ENCODE results near the gene DOCK4. TPM values are rescaled to one million over a fixed set of nuclear protein-coding genes. Genes with fewer than 3 reads are reported as not detected.

Gene DOCK4
- total RNA-seq, 1 experiment from 2014 or later, result 0.07 TPM

DNA sequence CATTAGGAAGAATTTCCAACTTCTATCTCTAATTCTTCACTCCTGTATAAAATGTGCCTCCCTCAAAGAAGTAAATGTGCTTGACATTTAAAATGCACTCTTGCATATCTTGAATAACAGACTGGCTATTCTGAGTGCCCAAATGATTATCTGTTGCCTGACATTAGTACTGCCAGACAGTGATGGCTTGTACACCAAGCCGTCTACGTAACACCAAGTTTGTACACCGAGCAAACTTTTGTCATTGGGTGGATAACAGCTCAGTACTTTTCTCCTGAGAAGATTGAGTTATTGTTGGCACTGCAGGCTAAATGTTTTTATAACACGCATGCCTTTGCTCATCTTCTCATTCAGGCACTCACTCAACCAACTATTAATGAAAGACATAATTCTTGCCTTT lies 137.2 kb downstream of the DOCK4 start:
- DNase-seq (ENCODE audit: low spot score), result no peak
- in situ Hi-C loops (cut with HindIII; ENCODE audit: low sequenced_read_pairs), result no loop called here

- no peak for DNase-seq (ENCODE audit: low spot score)
- in situ Hi-C loops (cut with HindIII; ENCODE audit: low sequenced_read_pairs), result no loop called here
These were observed 138.3 kb downstream of the DOCK4 start for GRCh38 chr7:112067632-112068540.

DNA sequence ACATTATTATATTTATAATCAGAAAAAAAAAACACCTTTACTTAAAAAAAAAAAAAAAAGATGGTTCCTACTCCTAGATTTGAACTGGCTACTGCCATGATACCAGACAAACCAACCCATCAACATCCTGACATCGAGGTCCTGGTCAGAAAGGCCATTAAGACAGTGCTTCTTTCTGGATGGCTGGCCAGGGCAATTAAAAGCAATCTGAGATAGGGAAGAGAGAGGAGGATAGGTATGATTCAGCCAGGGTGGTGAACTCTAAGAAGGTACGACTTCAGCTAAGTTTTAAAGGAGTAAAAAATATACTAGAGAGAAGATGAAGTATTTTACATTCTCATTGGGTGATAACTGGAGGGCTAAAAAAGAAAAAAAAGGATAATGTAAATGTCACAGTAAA lies 139.0 kb downstream of the DOCK4 start:
- in situ Hi-C loops (cut with HindIII; ENCODE audit: low sequenced_read_pairs), result no loop called here

GRCh38 chr7:112065758-112066157 lies 140.4 kb downstream of the DOCK4 start:
- in situ Hi-C loops (cut with HindIII; ENCODE audit: low sequenced_read_pairs), result no loop called here
- DNase-seq (ENCODE audit: low spot score), result no peak

More for the DNA sequence above, 139.0 kb downstream of the DOCK4 start:
- no peak for DNase-seq (ENCODE audit: low spot score)

- in situ Hi-C loops (cut with HindIII; ENCODE audit: low sequenced_read_pairs), result no loop called here
- DNase-seq (ENCODE audit: low spot score), result no peak
These were observed 141.4 kb downstream of the DOCK4 start for GRCh38 chr7:112064627-112065385.

- in situ Hi-C loops (cut with HindIII; ENCODE audit: low sequenced_read_pairs), result no loop called here
- DNase-seq (ENCODE audit: low spot score), result no peak
These were observed 142.2 kb downstream of the DOCK4 start for GRCh38 chr7:112063974-112064373.

GRCh38 chr7:112061051-112061450 lies 145.1 kb downstream of the DOCK4 start:
- no peak for DNase-seq (ENCODE audit: low spot score)
- in situ Hi-C loops (cut with HindIII; ENCODE audit: low sequenced_read_pairs), result no loop called here

GRCh38 chr7:112060625-112061024 lies 145.6 kb downstream of the DOCK4 start:
- no peak for DNase-seq (ENCODE audit: low spot score)

DNA sequence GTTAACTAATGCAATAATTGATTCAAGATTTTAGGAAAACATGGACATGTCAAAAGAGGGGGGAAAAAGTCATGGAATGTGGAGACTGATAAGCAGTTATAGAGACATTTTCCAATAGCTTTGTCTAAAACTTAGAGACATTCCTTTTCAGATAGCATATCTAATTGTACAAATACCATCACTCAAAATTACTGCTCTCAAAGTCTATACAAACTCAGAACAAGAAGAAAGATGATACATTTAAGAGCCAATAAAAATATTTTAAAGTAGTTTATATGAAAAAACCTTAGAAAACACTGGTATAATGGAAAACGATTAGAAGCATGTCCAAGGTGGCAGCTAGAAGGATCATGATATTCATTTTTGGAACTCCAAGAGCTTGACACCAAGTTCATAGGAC lies 146.5 kb downstream of the DOCK4 start:
- in situ Hi-C loops (cut with HindIII; ENCODE audit: low sequenced_read_pairs), result no loop called here
- DNase-seq (ENCODE audit: low spot score), result no peak

More at GRCh38 chr7:112060625-112061024, 145.6 kb downstream of the DOCK4 start:
- in situ Hi-C loops (cut with HindIII; ENCODE audit: low sequenced_read_pairs), result no loop called here

- in situ Hi-C loops (cut with HindIII; ENCODE audit: low sequenced_read_pairs), result no loop called here
- DNase-seq (ENCODE audit: low spot score), result no peak
These were observed 147.5 kb downstream of the DOCK4 start for GRCh38 chr7:112058686-112059085.

GRCh38 chr7:112056409-112056808 lies 149.8 kb downstream of the DOCK4 start:
- no peak for DNase-seq (ENCODE audit: low spot score)
- in situ Hi-C loops (cut with HindIII; ENCODE audit: low sequenced_read_pairs), result no loop called here

- in situ Hi-C loops (cut with HindIII; ENCODE audit: low sequenced_read_pairs), result no loop called here
These were observed 152.5 kb downstream of the DOCK4 start for GRCh38 chr7:112053737-112054069.

DNA sequence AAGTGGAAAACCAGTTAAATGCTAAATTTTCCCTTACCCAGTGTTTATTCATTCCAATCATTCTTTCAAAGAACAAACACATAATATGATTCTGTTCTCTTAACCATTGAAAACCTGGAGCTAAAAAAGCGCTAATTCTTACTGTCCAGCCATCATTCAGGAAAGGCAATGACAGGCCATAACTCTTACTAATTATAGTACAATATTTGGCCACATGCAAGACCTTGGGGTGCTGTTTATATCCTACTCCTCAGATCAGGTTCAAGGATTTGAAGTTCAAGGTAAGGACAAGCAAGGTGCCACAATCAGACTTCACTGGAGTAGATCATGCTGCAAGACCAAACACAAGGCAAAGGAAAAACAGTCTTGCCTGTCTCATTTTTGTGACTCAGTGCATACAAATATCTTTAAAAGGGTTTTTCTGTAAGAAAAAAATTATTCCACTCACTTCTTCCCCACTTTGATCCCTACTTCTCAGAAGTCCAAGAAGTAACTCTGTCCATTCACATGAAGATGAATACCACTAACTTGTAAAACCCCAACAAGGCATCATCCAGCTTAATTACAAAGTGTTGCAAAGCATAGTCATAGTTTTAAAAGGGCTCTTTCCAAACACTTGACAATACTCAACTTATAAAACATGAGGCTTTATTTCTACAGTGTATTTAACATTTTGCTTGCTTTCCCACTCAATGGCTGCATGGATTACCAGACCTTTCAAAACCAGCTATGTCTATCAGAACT lies 153.0 kb downstream of the DOCK4 start:
- no peak for DNase-seq (ENCODE audit: low spot score)
- in situ Hi-C loops (cut with HindIII; ENCODE audit: low sequenced_read_pairs), result no loop called here

More at GRCh38 chr7:112053737-112054069, 152.5 kb downstream of the DOCK4 start:
- DNase-seq (ENCODE audit: low spot score), result no peak

- DNase-seq (ENCODE audit: low spot score), result no peak
- in situ Hi-C loops (cut with HindIII; ENCODE audit: low sequenced_read_pairs), result no loop called here
These were observed 153.7 kb downstream of the DOCK4 start for GRCh38 chr7:112052498-112052897.

DNA sequence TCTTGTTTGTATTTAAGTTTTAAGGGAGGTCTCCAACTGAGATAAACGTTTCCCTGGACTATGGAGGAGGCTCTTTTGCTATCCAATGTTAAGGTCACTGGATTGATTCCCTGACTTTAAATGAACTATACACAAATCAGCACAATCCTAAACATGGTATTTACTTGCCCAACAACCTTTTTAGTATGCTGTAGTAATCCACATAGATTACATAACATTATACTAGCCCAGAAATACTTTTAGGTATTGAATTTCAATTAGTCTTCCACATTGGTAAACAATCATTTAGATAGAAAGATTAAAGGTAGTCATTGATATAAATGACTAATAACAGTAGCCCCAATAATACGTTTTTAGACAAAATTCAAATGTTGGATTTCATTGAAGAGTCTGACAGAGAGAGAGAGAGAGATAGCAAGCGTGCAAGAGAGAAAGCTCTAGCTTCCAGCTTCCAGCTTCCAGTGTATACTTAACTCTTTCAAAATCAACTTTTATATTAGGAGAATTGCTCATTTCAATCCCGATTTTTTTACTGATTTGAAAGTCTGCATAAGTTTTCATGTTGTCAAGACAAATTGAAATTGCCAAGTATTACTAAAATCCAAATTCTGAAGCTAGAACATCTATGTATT lies 155.8 kb downstream of the DOCK4 start:
- no peak for DNase-seq (ENCODE audit: low spot score)
- in situ Hi-C loops (cut with HindIII; ENCODE audit: low sequenced_read_pairs), result no loop called here

DNA sequence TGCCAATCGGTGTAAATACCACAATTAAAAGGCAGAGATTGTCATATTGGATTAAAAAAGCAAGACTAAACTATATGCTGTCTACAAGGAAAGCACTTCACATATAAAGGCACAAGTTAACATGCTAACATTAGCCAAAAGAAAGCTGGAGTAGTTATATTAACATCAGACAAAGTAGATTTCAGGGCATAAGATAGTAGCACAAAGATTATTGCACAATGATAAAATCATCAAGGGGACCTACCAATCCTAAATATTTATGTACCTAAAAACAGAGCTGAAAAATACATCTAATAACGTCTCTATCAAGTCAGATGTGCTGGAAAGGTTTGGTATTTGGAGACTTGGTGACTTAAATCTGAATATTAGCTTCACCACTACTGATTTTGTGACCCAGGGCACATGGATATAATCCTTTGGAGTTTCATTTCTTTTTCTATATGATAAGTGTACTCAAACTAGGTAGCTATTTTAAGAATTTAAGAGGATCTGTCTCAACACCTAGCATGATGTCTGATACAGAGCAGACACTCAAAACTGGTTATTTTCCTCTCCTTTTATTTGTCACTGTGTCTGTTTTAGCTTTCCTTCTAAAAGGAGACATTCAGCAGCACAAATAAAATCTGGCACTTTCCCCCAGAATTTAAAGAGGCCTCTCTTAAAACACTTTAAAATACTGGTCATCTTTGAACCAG lies 156.5 kb downstream of the DOCK4 start:
- DNase-seq (ENCODE audit: low spot score), result peak; percentile 23
- in situ Hi-C loops (cut with HindIII; ENCODE audit: low sequenced_read_pairs), result no loop called here

DNA sequence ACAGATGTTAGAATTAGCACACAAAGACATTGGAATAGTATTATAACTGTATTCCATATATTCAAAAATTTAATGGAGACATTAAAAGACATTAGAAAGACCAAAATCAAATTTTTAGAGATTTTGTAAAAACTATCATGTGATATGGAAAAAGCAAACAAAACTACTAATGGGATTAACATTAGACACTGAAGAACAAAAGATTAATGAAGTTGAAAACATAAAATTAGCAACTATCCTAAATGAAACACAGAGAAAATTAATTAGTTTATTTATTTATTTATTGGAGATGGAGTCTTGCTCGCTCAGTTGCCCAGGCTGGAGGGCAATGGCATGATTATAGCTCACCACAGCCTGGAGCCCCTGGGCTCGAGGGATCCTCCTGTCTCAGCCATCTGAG lies 158.8 kb downstream of the DOCK4 start:
- DNase-seq (ENCODE audit: low spot score), result no peak
- in situ Hi-C loops (cut with HindIII; ENCODE audit: low sequenced_read_pairs), result no loop called here

- DNase-seq (ENCODE audit: low spot score), result no peak
- in situ Hi-C loops (cut with HindIII; ENCODE audit: low sequenced_read_pairs), result no loop called here
These were observed 161.0 kb downstream of the DOCK4 start for GRCh38 chr7:112045222-112045621.

- in situ Hi-C loops (cut with HindIII; ENCODE audit: low sequenced_read_pairs), result no loop called here
- DNase-seq (ENCODE audit: low spot score), result no peak
These were observed 163.6 kb downstream of the DOCK4 start for GRCh38 chr7:112042631-112043030.
